ENCODE measurements around the gene HS1BP3.

Gene HS1BP3

DNA sequence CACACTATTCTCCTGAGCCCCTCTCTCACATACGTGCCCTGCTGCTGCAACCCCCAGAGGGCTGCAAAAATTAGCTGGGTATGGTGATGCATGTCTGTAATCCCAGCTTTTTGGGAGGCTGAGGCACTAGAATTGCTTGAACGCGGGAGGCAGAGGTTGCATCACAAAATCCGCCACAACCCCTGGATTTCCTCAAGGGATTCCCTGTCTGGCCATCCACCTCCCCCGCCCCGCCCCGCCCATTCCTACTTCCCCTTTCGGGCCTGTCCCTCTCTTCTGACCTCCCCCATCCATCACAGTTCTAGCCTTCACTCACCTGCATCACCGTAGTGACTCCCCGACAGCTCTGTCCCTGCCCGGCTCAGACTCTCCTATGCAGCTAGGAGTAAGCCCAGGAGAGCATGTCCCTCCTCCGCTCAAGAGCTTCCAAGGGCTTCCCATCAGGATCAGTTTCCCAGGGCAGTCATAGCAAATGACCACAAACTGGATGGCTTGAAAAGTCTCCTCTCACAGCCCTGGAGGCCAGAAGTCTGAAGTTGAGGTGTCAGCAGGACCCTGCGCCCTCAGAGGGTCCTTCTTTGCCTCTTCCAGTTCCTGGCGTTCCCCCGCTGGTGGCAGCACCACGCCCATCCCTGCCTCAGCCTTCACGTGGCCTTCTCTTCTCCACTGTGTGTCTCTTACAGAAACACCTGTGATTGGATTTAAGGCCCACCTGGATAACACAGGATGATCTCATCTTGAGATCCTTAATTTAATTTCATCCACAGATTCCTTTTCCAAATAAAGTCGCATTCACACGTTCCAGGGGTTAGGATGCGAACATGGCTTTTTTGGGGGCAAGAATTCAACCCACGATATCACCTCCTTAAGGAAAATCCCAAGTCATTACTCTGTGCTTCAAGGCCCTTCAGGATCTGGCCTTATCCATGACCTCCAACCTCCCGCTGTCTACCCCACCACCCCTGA, 58.5 kb downstream of the HS1BP3 start:
- no peak for ATAC-seq
- no peak for DNase-seq (ENCODE audit: low spot score in 2 of 2)
- H3K27ac Mint-ChIP-seq = no peak overlapping the region

GRCh38 chr2:20590704-20591515, 60.0 kb downstream of the HS1BP3 start:
- H3K36me3 Mint-ChIP-seq = peaks cover 5% of the 10 kb centered on the region
- DNase-seq (ENCODE audit: low spot score in 2 of 2) (no peak), ATAC-seq (no peak)
- peaks cover 28% of the 10 kb centered on the region for H3K4me1 Mint-ChIP-seq
- H3K27ac Mint-ChIP-seq = peak overlapping the region; percentile 35
- no peaks in the 10 kb centered on the region for H3K9me3 Mint-ChIP-seq
- no peak overlapping the region for H3K4me3 Mint-ChIP-seq

More for the DNA sequence above, 58.5 kb downstream of the HS1BP3 start:
- H3K9me3 Mint-ChIP-seq = no peaks in the 10 kb centered on the region
- H3K4me1 Mint-ChIP-seq = peaks cover 39% of the 10 kb centered on the region
- peaks cover 5% of the 10 kb centered on the region for H3K36me3 Mint-ChIP-seq
- no peak overlapping the region for H3K4me3 Mint-ChIP-seq

GRCh38 chr2:20589975-20590703, 60.8 kb downstream of the HS1BP3 start:
- DNase-seq (ENCODE audit: low spot score in 2 of 2) (no peak), ATAC-seq (no peak)
- Mint-ChIP-seq H3K27ac (peak overlapping the region; percentile 35), H3K4me3 (no peak overlapping the region), H3K36me3 (no peaks in the 10 kb centered on the region), H3K4me1 (peaks cover 22% of the 10 kb centered on the region), H3K9me3 (no peaks in the 10 kb centered on the region)

- Mint-ChIP-seq H3K4me3 (no peak overlapping the region), H3K4me1 (peaks cover 28% of the 10 kb centered on the region), H3K27ac (peak overlapping the region; percentile 35), H3K9me3 (no peaks in the 10 kb centered on the region), H3K36me3 (no peaks in the 10 kb centered on the region)
- no peak for DNase-seq (ENCODE audit: low spot score in 2 of 2)
- ATAC-seq = no peak
These were observed 61.7 kb downstream of the HS1BP3 start for GRCh38 chr2:20588918-20589871.

DNA sequence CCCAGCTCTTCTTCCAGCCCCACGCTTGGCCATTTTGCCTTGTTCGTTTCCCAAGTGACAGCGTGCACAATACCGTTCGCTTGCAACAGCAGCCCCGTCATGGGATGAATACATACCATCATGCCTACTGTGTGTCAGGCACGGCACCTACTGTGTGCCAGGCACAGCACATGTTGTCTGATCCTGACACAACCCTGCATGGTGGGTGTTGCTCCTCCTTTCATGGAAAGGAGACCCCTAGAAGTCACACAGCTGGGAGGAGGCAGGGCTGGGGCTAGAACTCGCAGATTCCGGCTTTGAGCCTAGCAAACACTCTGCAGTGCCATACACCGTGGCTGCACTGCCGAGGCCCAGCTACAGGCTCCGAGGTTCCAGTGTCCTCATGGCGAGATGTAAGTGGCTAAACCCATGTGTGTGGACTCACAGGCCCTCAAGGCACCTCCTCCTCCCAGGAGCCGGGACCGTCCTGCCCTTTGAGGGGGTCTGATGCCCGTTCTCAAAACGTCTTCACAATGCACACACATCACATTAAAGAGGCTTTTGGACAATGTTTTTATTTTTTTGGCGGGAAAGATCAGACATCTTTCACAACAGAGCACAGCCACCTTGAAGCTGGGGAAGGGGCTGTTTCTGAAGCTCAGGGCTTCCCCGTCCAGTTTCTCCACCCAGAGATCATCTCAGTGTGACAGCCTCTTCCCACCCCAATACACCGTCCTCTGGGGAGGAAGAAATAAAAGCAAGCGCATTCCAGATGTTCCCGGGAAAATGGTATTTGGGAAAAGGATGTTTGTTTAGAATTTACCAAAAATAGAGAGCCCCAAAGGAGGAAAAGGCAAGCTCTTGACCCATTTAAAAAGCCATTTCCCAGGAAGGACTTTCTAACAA, 64.9 kb downstream of the HS1BP3 start:
- no peak for DNase-seq (ENCODE audit: low spot score in 2 of 2)
- no peaks in the 10 kb centered on the region for H3K36me3 Mint-ChIP-seq
- H3K27ac Mint-ChIP-seq = no peak overlapping the region
- no peak for ATAC-seq
- no peak overlapping the region for H3K4me3 Mint-ChIP-seq
- no peaks in the 10 kb centered on the region for H3K9me3 Mint-ChIP-seq
- peaks cover 28% of the 10 kb centered on the region for H3K4me1 Mint-ChIP-seq

DNA sequence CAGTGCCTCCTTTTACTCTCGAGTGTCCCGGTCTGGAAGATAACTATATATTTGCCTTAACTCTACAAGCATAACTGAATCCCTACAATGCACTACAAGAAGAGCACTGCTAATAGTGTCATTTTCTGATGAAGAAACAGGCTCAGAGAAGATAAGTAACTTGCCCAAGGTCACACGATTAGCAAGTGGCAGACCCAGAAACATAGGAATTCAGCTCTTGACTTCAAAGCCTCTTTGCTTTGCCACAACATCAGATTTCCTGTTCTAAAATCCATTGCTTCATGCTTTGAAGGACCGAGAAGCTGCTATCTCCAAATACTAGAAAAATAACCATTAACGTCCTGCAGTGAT, 65.6 kb downstream of the HS1BP3 start:
- no peaks in the 10 kb centered on the region for H3K9me3 Mint-ChIP-seq
- no peaks in the 10 kb centered on the region for H3K36me3 Mint-ChIP-seq
- H3K27ac Mint-ChIP-seq = no peak overlapping the region
- no peak overlapping the region for H3K4me3 Mint-ChIP-seq
- peaks cover 33% of the 10 kb centered on the region for H3K4me1 Mint-ChIP-seq
- ATAC-seq (no peak), DNase-seq (ENCODE audit: low spot score in 2 of 2) (no peak)

DNA sequence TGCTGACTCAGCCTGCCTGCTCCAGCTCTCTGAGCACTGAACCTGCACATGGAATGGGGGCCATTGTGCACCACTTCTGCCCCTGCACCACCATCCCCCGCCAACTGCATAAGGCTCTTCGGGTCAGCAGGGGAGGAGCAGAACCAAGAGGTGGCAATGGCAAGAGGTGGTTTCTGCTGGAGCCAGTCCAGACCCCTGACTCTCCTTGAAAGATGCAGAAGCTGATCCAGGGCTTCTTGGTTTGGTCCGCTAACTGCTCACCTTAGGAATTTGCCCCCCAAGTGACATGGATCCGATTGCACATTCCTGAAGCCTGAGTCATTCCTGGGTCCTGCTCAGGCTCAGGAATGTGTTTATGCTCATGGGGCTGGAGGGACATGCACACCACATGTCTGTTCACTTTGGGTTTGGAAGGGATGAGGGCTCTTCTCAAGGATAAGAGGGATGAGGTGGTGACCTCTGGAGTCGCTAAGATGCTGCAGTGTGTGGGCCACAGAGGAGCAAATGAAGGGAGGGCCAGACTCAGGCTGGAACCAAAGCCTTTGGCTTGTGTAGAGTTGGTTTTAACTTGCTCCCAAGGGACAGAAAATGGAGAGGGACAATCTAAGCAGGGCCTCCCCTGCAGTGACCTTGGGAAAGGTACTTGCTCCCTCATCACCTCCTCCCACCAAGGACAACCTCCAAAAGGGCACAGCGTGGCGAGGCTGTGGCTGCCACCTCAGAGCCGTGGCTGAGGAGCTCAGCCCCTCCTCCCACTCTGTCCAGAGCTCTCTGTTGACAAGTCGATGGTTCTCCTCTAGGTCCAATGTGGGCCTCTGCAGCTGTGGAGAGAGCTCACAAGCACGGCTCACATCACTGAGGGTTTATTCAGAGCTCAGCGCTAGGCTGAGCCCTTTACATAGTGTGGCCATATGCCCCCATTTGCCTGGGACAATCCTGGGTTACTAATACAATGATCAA, 66.2 kb downstream of the HS1BP3 start:
- Mint-ChIP-seq H3K4me1 (peaks cover 35% of the 10 kb centered on the region), H3K9me3 (no peaks in the 10 kb centered on the region), H3K27ac (no peak overlapping the region), H3K4me3 (no peak overlapping the region), H3K36me3 (no peaks in the 10 kb centered on the region)
- DNase-seq (ENCODE audit: low spot score in 2 of 2) = no peak
- ATAC-seq = peak; percentile 34

DNA sequence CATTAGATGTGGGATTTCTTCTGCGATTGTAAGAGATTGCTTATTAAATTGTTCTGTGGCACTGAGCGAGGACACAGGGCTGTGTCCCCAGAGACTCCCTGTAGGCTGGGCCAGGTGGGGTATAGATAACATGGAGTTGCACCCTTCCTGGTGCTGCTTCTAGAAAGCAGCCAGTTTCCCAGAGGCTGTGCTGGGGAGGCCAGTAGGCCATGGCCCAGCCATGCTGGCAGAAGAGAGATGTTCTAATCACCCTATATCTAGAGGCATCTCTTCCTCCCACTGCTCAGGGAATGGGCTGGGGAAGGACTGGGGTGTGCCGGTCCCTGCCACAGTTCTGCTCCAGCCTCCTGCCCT, 66.9 kb downstream of the HS1BP3 start:
- Mint-ChIP-seq H3K9me3 (no peaks in the 10 kb centered on the region), H3K4me3 (no peak overlapping the region), H3K4me1 (peaks cover 34% of the 10 kb centered on the region), H3K27ac (no peak overlapping the region), H3K36me3 (no peaks in the 10 kb centered on the region)
- DNase-seq (ENCODE audit: low spot score in 2 of 2) (no peak), ATAC-seq (no peak)

DNA sequence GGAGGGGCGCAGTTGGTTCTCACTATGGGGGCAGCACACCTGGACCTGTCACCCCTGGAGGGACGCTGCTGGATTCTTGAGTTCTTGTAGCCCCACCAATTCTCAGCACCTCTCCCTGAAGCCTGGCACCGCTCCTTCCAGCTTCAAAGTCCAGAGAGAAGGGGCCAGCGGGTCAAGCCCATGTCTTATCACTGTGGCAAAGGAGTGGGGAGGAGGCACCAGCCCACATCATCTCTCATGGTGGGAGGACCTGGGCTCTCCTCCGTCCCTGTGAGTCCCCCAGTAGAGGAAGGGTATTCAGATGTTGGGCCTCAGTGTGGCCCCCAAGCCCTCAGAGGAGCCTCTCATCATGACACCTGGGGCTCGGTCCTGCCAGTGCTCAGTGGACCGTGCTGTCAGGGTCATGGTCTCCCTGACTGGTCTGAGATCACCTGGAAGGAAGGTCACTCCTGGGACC, 67.4 kb downstream of the HS1BP3 start:
- DNase-seq (ENCODE audit: low spot score in 2 of 2) (no peak), ATAC-seq (no peak)
- Mint-ChIP-seq H3K4me3 (no peak overlapping the region), H3K36me3 (no peaks in the 10 kb centered on the region), H3K27ac (peak overlapping the region; percentile 66), H3K9me3 (no peaks in the 10 kb centered on the region), H3K4me1 (peaks cover 34% of the 10 kb centered on the region)

DNA sequence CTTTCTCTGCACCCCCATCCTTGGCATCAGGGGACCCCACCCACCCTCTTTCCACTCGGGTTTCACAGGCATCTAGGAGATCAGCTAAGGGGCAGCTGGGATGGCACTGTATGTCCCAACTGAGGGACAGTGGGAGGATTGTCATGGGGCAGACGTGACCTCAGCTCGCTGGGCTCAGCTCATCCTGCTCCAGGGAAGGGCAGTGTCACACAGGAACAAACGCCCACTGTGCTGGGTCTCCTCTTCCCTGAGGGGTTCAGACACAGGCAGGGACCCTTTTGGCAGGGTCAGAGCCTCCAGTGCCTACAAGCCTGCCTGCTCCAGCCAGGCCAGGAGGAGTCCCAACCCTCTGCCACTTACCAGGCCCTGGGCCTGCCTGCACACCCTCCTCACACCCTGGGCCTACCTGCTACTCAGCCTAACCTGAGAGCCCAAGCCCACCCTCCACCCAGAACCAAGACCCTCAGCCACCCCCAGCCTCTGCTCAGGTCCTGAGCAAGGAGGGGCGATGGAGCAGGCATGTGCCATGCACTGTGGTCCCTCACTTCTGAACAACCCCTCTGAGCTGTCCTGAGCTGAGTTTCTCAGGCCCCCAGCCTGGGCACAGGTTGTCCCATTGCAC, 68.2 kb downstream of the HS1BP3 start:
- Mint-ChIP-seq H3K27ac (peak overlapping the region; percentile 66), H3K4me3 (no peak overlapping the region), H3K36me3 (no peaks in the 10 kb centered on the region), H3K4me1 (peaks cover 37% of the 10 kb centered on the region), H3K9me3 (no peaks in the 10 kb centered on the region)
- ATAC-seq = peak; percentile 12
- no peak for DNase-seq (ENCODE audit: low spot score in 2 of 2)

- peaks cover 2% of the 10 kb centered on the region for H3K9me3 Mint-ChIP-seq
- H3K4me3 Mint-ChIP-seq = peak overlapping the region; percentile 11
- H3K4me1 Mint-ChIP-seq = peaks cover 50% of the 10 kb centered on the region
- H3K36me3 Mint-ChIP-seq = peaks cover 10% of the 10 kb centered on the region
- DNase-seq (ENCODE audit: low spot score in 2 of 2) (no peak), ATAC-seq (peak; percentile 19)
- peak overlapping the region; percentile 88 for H3K27ac Mint-ChIP-seq
These were observed 70.0 kb downstream of the HS1BP3 start for GRCh38 chr2:20580690-20581437.

DNA sequence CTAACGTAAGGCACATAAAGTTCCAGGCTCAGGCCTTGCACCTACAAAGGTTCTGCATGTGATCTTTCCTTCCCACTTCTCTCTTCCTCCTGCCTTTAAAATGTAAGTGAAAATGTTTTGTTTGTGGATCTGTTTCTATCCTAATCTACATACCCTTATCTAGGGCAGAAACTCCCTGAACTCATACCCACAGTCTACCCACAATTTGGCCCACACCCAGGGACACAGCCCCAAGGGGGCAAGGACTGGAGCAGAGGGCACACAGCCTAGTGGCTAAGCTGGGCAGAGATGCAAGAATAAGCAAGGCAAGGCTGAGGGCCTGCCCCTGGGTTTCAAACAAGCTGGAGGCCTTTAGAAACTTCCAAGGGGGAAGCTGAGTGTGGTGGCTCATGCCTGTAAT, 71.0 kb downstream of the HS1BP3 start:
- no peak for ATAC-seq
- H3K36me3 Mint-ChIP-seq = peaks cover 10% of the 10 kb centered on the region
- peaks cover 55% of the 10 kb centered on the region for H3K4me1 Mint-ChIP-seq
- H3K9me3 Mint-ChIP-seq = peaks cover 2% of the 10 kb centered on the region
- H3K4me3 Mint-ChIP-seq = peak overlapping the region; percentile 11
- peak overlapping the region; percentile 88 for H3K27ac Mint-ChIP-seq
- no peak for DNase-seq (ENCODE audit: low spot score in 2 of 2)

All from stimulated activated effector memory CD8-positive, alpha-beta T cell treated with anti-CD3 and anti-CD28 coated beads, Interleukin-12 subunit alpha, Interleukin-12 subunit beta, amount 100 ng/mL, for 72 hours (primary cell).